Body of pancreas (tissue), 4 donors: Measurements from ENCODE around the gene SORT1.

Experiments used
- POLR2A ChIP-seq, 3 donors: fragments of 450-650 bp; IDR thresholded peaks; one replicate each; pipeline ENCODE4 v1.6.1; 2016; ENCODE audit warnings: antibody characterized with exemption in 3 of 3, mild to moderate bottlenecking in 2 of 3
- TF ChIP-seq, protein P1 (sequence below), 7 experiments: fragments of 450-650 bp in 4 of 7; fragments of 200-600 bp in 3 of 7; sonication (generic) in 3 of 7; IDR thresholded peaks; one replicate each; pipeline ENCODE4 v1.5.1; 2016 to 2019; ENCODE audit warnings: antibody characterized with exemption in 7 of 7

GRCh38 chr1:109427171-109427467 lies 29.4 kb upstream of the SORT1 start:
- TF ChIP-seq, protein P1, sequence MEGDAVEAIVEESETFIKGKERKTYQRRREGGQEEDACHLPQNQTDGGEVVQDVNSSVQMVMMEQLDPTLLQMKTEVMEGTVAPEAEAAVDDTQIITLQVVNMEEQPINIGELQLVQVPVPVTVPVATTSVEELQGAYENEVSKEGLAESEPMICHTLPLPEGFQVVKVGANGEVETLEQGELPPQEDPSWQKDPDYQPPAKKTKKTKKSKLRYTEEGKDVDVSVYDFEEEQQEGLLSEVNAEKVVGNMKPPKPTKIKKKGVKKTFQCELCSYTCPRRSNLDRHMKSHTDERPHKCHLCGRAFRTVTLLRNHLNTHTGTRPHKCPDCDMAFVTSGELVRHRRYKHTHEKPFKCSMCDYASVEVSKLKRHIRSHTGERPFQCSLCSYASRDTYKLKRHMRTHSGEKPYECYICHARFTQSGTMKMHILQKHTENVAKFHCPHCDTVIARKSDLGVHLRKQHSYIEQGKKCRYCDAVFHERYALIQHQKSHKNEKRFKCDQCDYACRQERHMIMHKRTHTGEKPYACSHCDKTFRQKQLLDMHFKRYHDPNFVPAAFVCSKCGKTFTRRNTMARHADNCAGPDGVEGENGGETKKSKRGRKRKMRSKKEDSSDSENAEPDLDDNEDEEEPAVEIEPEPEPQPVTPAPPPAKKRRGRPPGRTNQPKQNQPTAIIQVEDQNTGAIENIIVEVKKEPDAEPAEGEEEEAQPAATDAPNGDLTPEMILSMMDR (IDR thresholded peaks at IDR 0.05), result no peak
- no peak for TF ChIP-seq POLR2A (IDR thresholded peaks at IDR 0.05)
